Large intestine (tissue), 3 donors: ENCODE data around the gene S100A7. TPM values are rescaled to one million over a fixed set of nuclear protein-coding genes. Genes with fewer than 3 reads are reported as not detected.
A peak's percentile ranks its signal among the peaks of the same experiment; 100 is the strongest.
"Not testable (repeated sequence)": the region's sequence is repeated elsewhere in the genome, so short reads cannot be mapped to it uniquely, and the experiment has no call there.

Experiments used
- DNase-seq, 2 donors: peaks; one replicate each; pipeline versions ENCODE4 v3.0.0 to v3.0.0-alpha.2; 2013
- H3K27ac ChIP-seq: one replicate; pipeline ENCODE4 v1.5.1; 2013; ENCODE audit warnings: low read length
- H3K27me3 ChIP-seq: 2 replicates; pipeline ENCODE4 v1.6.1; 2013; ENCODE audit warnings: low read length; ENCODE audit not compliant: control insufficient read depth, insufficient read depth
- H3K36me3 ChIP-seq: 2 replicates; pipeline ENCODE4 v1.6.1; 2013; ENCODE audit warnings: low read length; ENCODE audit not compliant: control insufficient read depth, insufficient read depth
- H3K4me1 ChIP-seq: one replicate; pipeline ENCODE4 v1.6.1; 2013; ENCODE audit warnings: low read length; ENCODE audit not compliant: control insufficient read depth, insufficient read depth
- H3K4me3 ChIP-seq: one replicate; pipeline ENCODE4 v1.5.1; 2013; ENCODE audit warnings: low read length
- H3K9me3 ChIP-seq: one replicate; pipeline ENCODE4 v1.6.1; 2013; ENCODE audit warnings: mild to moderate bottlenecking, low read depth, low read length, moderate library complexity; ENCODE audit not compliant: control insufficient read depth
- WGBS: methylation state at CpG from one replicate; pipeline ENCODE4 v1.1.5; 2013; ENCODE audit warnings: low lambda C conversion rate; ENCODE audit not compliant: insufficient coverage; 5-methylcytosine and 5-hydroxymethylcytosine counted together
- polyA plus RNA-seq: library from polyadenylated mRNA; unstranded; fragments of 120-200 nt; gene quantifications from one replicate; pipeline ENCODE4 v1.2.1, GENCODE V29; 2013

S100A7 gene
- polyA plus RNA-seq, 1 donor: not detected

- H3K27ac ChIP-seq: no peak overlapping the region
- no peak overlapping the region for H3K4me3 ChIP-seq
- no peak for DNase-seq
- H3K4me1 ChIP-seq: no peaks in the 10 kb centered on the region
- WGBS: no CpG with 5 or more reads among the region's 4 CpGs
- H3K9me3 ChIP-seq: no peaks in the 10 kb centered on the region
- no peaks in the 10 kb centered on the region for H3K27me3 ChIP-seq
- no peaks in the 10 kb centered on the region for H3K36me3 ChIP-seq
Measured at GRCh38 chr1:153476491-153477093, 16.1 kb upstream of the S100A7 start.

GRCh38 chr1:153475282-153475681 lies 14.8 kb upstream of the S100A7 start:
- no peak for DNase-seq
- H3K4me3 ChIP-seq: no peak overlapping the region
- H3K4me1 ChIP-seq: no peaks in the 10 kb centered on the region
- no peak overlapping the region for H3K27ac ChIP-seq
- H3K27me3 ChIP-seq: no peaks in the 10 kb centered on the region
- H3K9me3 ChIP-seq: no peaks in the 10 kb centered on the region
- H3K36me3 ChIP-seq: no peaks in the 10 kb centered on the region
- WGBS: no CpG with 5 or more reads among the region's 2 CpGs

- no peak for DNase-seq
- no peaks in the 10 kb centered on the region for H3K4me1 ChIP-seq
- no peak overlapping the region for H3K4me3 ChIP-seq
- no peak overlapping the region for H3K27ac ChIP-seq
- H3K9me3 ChIP-seq: no peaks in the 10 kb centered on the region
- H3K36me3 ChIP-seq: no peaks in the 10 kb centered on the region
- no peaks in the 10 kb centered on the region for H3K27me3 ChIP-seq
- 83% methylated on average over 1 of the region's 3 CpGs for WGBS
Measured at GRCh38 chr1:153474347-153474746, 13.9 kb upstream of the S100A7 start.

GRCh38 chr1:153470707-153471106 lies 10.3 kb upstream of the S100A7 start:
- Histone ChIP-seq H3K27ac (no peak overlapping the region), H3K36me3 (no peaks in the 10 kb centered on the region), H3K4me1 (peaks cover 4% of the 10 kb centered on the region), H3K27me3 (no peaks in the 10 kb centered on the region), H3K4me3 (no peak overlapping the region), H3K9me3 (no peaks in the 10 kb centered on the region)
- DNase-seq: no peak

- WGBS: 67% methylated on average over 3 of the region's 5 CpGs
- Histone ChIP-seq H3K27me3 (peaks cover 8% of the 10 kb centered on the region), H3K27ac (no peak overlapping the region), H3K9me3 (no peaks in the 10 kb centered on the region), H3K4me3 (no peak overlapping the region), H3K4me1 (peaks cover 4% of the 10 kb centered on the region), H3K36me3 (no peaks in the 10 kb centered on the region)
- DNase-seq: no peak
Measured at GRCh38 chr1:153466908-153467307, 6.5 kb upstream of the S100A7 start.

- no CpG with 5 or more reads among the region's 23 CpGs for WGBS
- H3K36me3 ChIP-seq: no peaks in the 10 kb centered on the region
- DNase-seq: peak in 1 of 2 donors; percentile 17
- peaks cover 4% of the 10 kb centered on the region for H3K4me1 ChIP-seq
- no peaks in the 10 kb centered on the region for H3K9me3 ChIP-seq
- peaks cover 10% of the 10 kb centered on the region for H3K27me3 ChIP-seq
- H3K27ac ChIP-seq: no peak overlapping the region
- no peak overlapping the region for H3K4me3 ChIP-seq
Measured at GRCh38 chr1:153465811-153466636, 5.6 kb upstream of the S100A7 start.

- not testable (repeated sequence) for H3K4me3 ChIP-seq, H3K27me3 ChIP-seq, H3K27ac ChIP-seq, H3K36me3 ChIP-seq, H3K4me1 ChIP-seq, DNase-seq, H3K9me3 ChIP-seq
Measured at GRCh38 chr1:153462741-153463140, 2.3 kb upstream of the S100A7 start.

GRCh38 chr1:153459655-153460054 lies 796 bp downstream of the S100A7 start:
- Histone ChIP-seq H3K4me3 (no peak overlapping the region), H3K27me3 (peaks cover 10% of the 10 kb centered on the region), H3K27ac (no peak overlapping the region), H3K4me1 (no peaks in the 10 kb centered on the region), H3K36me3 (no peaks in the 10 kb centered on the region), H3K9me3 (no peaks in the 10 kb centered on the region)
- DNase-seq: no peak
- WGBS: no CpG with 5 or more reads among the region's 2 CpGs

- Histone ChIP-seq H3K27ac (no peak overlapping the region), H3K4me1 (no peaks in the 10 kb centered on the region), H3K9me3 (no peaks in the 10 kb centered on the region), H3K27me3 (no peaks in the 10 kb centered on the region), H3K4me3 (no peak overlapping the region), H3K36me3 (no peaks in the 10 kb centered on the region)
- no CpG with 5 or more reads among the region's 1 CpG for WGBS
- DNase-seq: no peak
Measured at GRCh38 chr1:153456396-153456795, 4.1 kb downstream of the S100A7 start.

- H3K27ac ChIP-seq, DNase-seq: not testable (repeated sequence)
- 83% methylated on average over 2 of the region's 4 CpGs for whole genome bisulfite sequencing
Measured at GRCh38 chr1:153448851-153449250, 11.6 kb downstream of the S100A7 start.

More at GRCh38 chr1:153448851-153449250, 11.6 kb downstream of the S100A7 start:
- not testable (repeated sequence) for H3K4me1 ChIP-seq, H3K4me3 ChIP-seq, H3K36me3 ChIP-seq, H3K9me3 ChIP-seq, H3K27me3 ChIP-seq
